K562 (cell line): Measurements from ENCODE around the gene HCFC1R1. TPM values are rescaled to one million over a fixed set of nuclear protein-coding genes. Genes with fewer than 3 reads are reported as not detected.

ENCODE experiments used
- ATAC-seq: fragments of 200-7000 bp; cut with Tn5 transposase; 3 replicates; pipeline ENCODE4 v1.9.1; 2020; ENCODE audit warnings: moderate library complexity
- BruUV-seq: library from RNA; stranded (reverse); fragments of 400-500 nt; replicated peaks from 2 replicates; lab custom pipeline; 2021; lab: Mats Ljungman, UMichigan
- CTCF ChIA-PET: fragments of 300-600 bp; formaldehyde crosslinking; extraction: SDS; loops from one replicate; lab custom pipeline; 2021; ENCODE audit warnings: low intra/inter-chr PET ratio; lab: Yijun Ruan, JAX
- POLR2A ChIA-PET: fragments of 300-600, 350-650 bp; sonication (Branson Sonifier 250); formaldehyde crosslinking; extraction: SDS; loops from one replicate; lab custom pipeline; 2021; ENCODE audit warnings: antibody characterized with exemption, inconsistent platforms; lab: Yijun Ruan, JAX
- DNase-seq, 4 experiments: peaks; one replicate each; pipeline versions ENCODE4 v3.0.0 to v3.0.0-alpha.2; 2011 to 2018; ENCODE audit warnings: low spot score in 3 of 4, mixed read lengths in 3 of 4; ENCODE audit errors: extremely low read depth in 1 of 4
- FAIRE-seq: peaks from 2 replicates; lab custom pipeline; 2011; peaks lifted over from hg19 to GRCh38; lab: Jason Lieb, UNC
- H2AFZ ChIP-seq: 2 replicates; pipeline ENCODE4 v1.6.0; 2011; ENCODE audit warnings: low read depth, low read length, control low read depth, inconsistent platforms
- H3K27ac ChIP-seq: fragments of 200-600 bp; 3 replicates; pipeline ENCODE4 v1.8.0; 2011; ENCODE audit warnings: low read depth, mild to moderate bottlenecking, control low read depth, inconsistent platforms, low read length, moderate library complexity, mixed read lengths; ENCODE audit errors: extremely low read depth
- H3K27me3 ChIP-seq, 2 experiments: fragments of 300-600 bp in 1 of 2; 2 replicates in 1 of 2; 3 replicates in 1 of 2; pipeline versions ENCODE4 v1.6.0 to v1.8.0; 2011; ENCODE audit warnings: inconsistent platforms in 2 of 2, low read length in 2 of 2, mild to moderate bottlenecking in 1 of 2, mixed read lengths in 1 of 2, moderate library complexity in 1 of 2; ENCODE audit not compliant: control insufficient read depth in 2 of 2, insufficient read depth in 2 of 2
- H3K36me3 ChIP-seq: fragments of 300-600 bp; 3 replicates; pipeline ENCODE4 v1.8.0; 2011; ENCODE audit warnings: mild to moderate bottlenecking, low read length, inconsistent platforms; ENCODE audit not compliant: control insufficient read depth, insufficient read depth
- H3K4me1 ChIP-seq, 2 experiments: fragments of 200-600 bp in 1 of 2; replicated peaks in 1 of 2; 2 replicates in 1 of 2; 3 replicates in 1 of 2; pipeline versions ENCODE4 v1.5.1 to v1.8.0; 2011; ENCODE audit warnings: inconsistent platforms in 2 of 2, low read length in 2 of 2, mild to moderate bottlenecking in 1 of 2, mixed read lengths in 1 of 2, moderate library complexity in 1 of 2; ENCODE audit not compliant: control insufficient read depth in 2 of 2, insufficient read depth in 2 of 2
- H3K4me2 ChIP-seq: 2 replicates; pipeline ENCODE4 v1.6.1; 2011; ENCODE audit warnings: low read length, control low read depth, inconsistent platforms, mixed read lengths; ENCODE audit not compliant: insufficient read depth
- H3K4me3 ChIP-seq: fragments of 200-600 bp; sonication (generic), shearing (Covaris generic); 2 replicates; pipeline ENCODE4 v1.5.1; 2016; ENCODE audit warnings: control low read depth, inconsistent platforms
- H3K79me2 ChIP-seq: fragments of 200-600 bp; 3 replicates; pipeline ENCODE4 v1.8.0; 2011; ENCODE audit warnings: low read length, inconsistent platforms; ENCODE audit not compliant: control insufficient read depth, insufficient read depth
- H3K9ac ChIP-seq, 2 experiments: 2 replicates each; pipeline versions ENCODE4 v1.6.0 to v1.6.1; 2011; ENCODE audit warnings: low read depth in 2 of 2, low read length in 2 of 2, control low read depth in 1 of 2, inconsistent platforms in 1 of 2, mild to moderate bottlenecking in 1 of 2, mixed read lengths in 1 of 2; ENCODE audit not compliant: insufficient read depth in 1 of 2
- H3K9me1 ChIP-seq: one replicate; pipeline ENCODE4 v1.6.0; 2011; ENCODE audit warnings: inconsistent platforms, mild to moderate bottlenecking, low read length, moderate library complexity; ENCODE audit not compliant: control insufficient read depth, insufficient read depth
- H3K9me3 ChIP-seq: replicated peaks from 2 replicates; pipeline ENCODE4 v1.5.1; 2011; ENCODE audit warnings: low read depth, low read length, inconsistent platforms; ENCODE audit not compliant: control insufficient read depth, insufficient read depth
- H4K20me1 ChIP-seq: replicated peaks from 2 replicates; pipeline ENCODE4 v1.6.1; 2011; ENCODE audit warnings: low read length, inconsistent platforms, mixed read lengths; ENCODE audit not compliant: control insufficient read depth, insufficient read depth
- ZNF512 ChIP-seq: IDR thresholded peaks from 2 replicates; pipeline ENCODE4 v1.6.1; 2016; ENCODE audit warnings: missing genetic modification characterization, missing compliant biosample characterization
- ZNF780A ChIP-seq: fragments of 250-450 bp; sonication (Bioruptor Pico); IDR thresholded peaks from 2 replicates; pipeline ENCODE4 v1.5.0; 2021; ENCODE audit warnings: mild to moderate bottlenecking
- WGBS: fragments of 100-300 bp; shearing (Covaris generic); methylation state at CpG from one replicate; pipeline ENCODE4 v1.1.6; 2016; ENCODE audit warnings: low coverage, mixed read lengths; ENCODE audit not compliant: insufficient coverage; ENCODE audit errors: missing lambda C conversion rate; 5-methylcytosine and 5-hydroxymethylcytosine counted together
- in situ Hi-C: fragments of 300-500 bp; cut with MboI; formaldehyde crosslinking; loops from 4 replicates; pipeline ENCODE4 v1.15.0; 2018; ENCODE audit warnings: inconsistent platforms, mixed read lengths
- intact Hi-C: fragments of 100-400 bp; cut with micrococcal nuclease; formaldehyde crosslinking; loops from 2 replicates; pipeline ENCODE4 v1.14.2; 2022
- polyA plus RNA-seq, 8 experiments: library from polyadenylated mRNA; depleted of rRNA in 4 of 8; stranded (reverse) in 5 of 8; unstranded in 3 of 8; fragments of >200 nt; fragmentation: Nextera tagmentation in 2 of 8; fragmentation: Illumina TruSeq in 1 of 8; extraction: Ambion mirVana in 2 of 8; extraction: Trizol in 1 of 8; gene quantifications; 2 replicates each; pipeline versions ENCODE4 v1.2.1 to v1.2.3, GENCODE V29; 2011 to 2014; ENCODE audit warnings: inconsistent platforms in 1 of 8, missing spikeins in 1 of 8
- total RNA-seq, 7 experiments: library from RNA; depleted of rRNA in 6 of 7; stranded (reverse); fragments of >200 nt in 6 of 7; fragmentation: Illumina TruSeq in 2 of 7; extraction: Trizol in 2 of 7; gene quantifications; 2 replicates each; pipeline versions ENCODE4 v1.2.1 to v1.2.3, GENCODE V29; 2011 to 2021; ENCODE audit warnings: low replicate concordance in 1 of 7

HCFC1R1 gene
- total and polyA plus RNA-seq, 9 of the 15 experiments (the other 6 are each of a cell fraction or from before 2014, with no cell fraction given) = 2.2 to 29.0 (median 11.2) TPM

GRCh38 chr16:3026609-3027488 lies 3.1 kb upstream of the HCFC1R1 start:
- FAIRE-seq (no peak), DNase-seq (no peak), ATAC-seq (no peak)
- peaks cover 2% of the 10 kb centered on the region for H3K9me1 ChIP-seq
- H3K4me2 ChIP-seq = no peak overlapping the region
- peaks cover 34% of the 10 kb centered on the region; the same call in 2 of the 3 replicates for H3K36me3 ChIP-seq
- BruUV-seq = no TSS peak
- peaks cover 25% of the 10 kb centered on the region for H3K79me2 ChIP-seq
- no peak overlapping the region for H3K4me3 ChIP-seq
- H3K9me3 ChIP-seq = no peaks in the 10 kb centered on the region
- 95% methylated on average over 24 of the region's 24 CpGs for WGBS
- H3K9ac ChIP-seq = peak overlapping the region in 1 of 2 experiments; percentile 61; a peak in 2 of 4 replicates
- CTCF ChIA-PET = no interaction called here
- in situ Hi-C loops (no loop called here), intact Hi-C loops (loop anchor here (10.0 kb wide), 1 partner anchor 62 kb away; the partner anchor contains the start of genes KREMEN2 and PAQR4)
- peaks cover 10 to 27% of the 10 kb centered on the region in 2 experiments; a peak in 4 of 5 replicates for H3K27me3 ChIP-seq
- H2AFZ ChIP-seq = no peak overlapping the region
- H3K4me1 ChIP-seq = peaks cover 30 to 87% of the 10 kb centered on the region in 2 experiments
- peaks cover 19% of the 10 kb centered on the region for H4K20me1 ChIP-seq
- no peak for TF ChIP-seq ZNF780A (CRISPR knock-in tag)
- TF ChIP-seq ZNF512 (tag) = no peak
- H3K27ac ChIP-seq = no peak overlapping the region
- POLR2A ChIA-PET = interaction anchor here (0.6 to 1.9 kb wide), 6 partner anchors 19 to 131 kb away, joined by 3 to 6 read pairs (median 4); no protein-coding TSS in a partner anchor
